Muscle of leg (tissue), 11 donors: ENCODE data around the gene DPPA5. TPM values are rescaled to one million over a fixed set of nuclear protein-coding genes. Genes with fewer than 3 reads are reported as not detected.
A peak's percentile ranks its signal among the peaks of the same experiment; 100 is the strongest.
"Not testable (repeated sequence)": the region's sequence is repeated elsewhere in the genome, so short reads cannot be mapped to it uniquely, and the experiment has no call there.

Experiments used
- DNase-seq: peaks from one replicate; pipeline ENCODE4 v3.0.0; 2013
- H3K27ac ChIP-seq: one replicate; pipeline ENCODE4 v1.5.1; 2013; ENCODE audit warnings: mild to moderate bottlenecking, low read length, control low read depth
- H3K27me3 ChIP-seq: one replicate; pipeline ENCODE4 v1.6.1; 2013; ENCODE audit warnings: low read length; ENCODE audit not compliant: control insufficient read depth, insufficient read depth
- H3K36me3 ChIP-seq: one replicate; pipeline ENCODE4 v1.6.1; 2013; ENCODE audit warnings: low read length; ENCODE audit not compliant: control insufficient read depth, insufficient read depth
- H3K4me1 ChIP-seq: one replicate; pipeline ENCODE4 v1.6.1; 2013; ENCODE audit warnings: low read length; ENCODE audit not compliant: control insufficient read depth, insufficient read depth
- H3K4me3 ChIP-seq: one replicate; pipeline ENCODE4 v1.5.1; 2013; ENCODE audit warnings: low read length, control low read depth
- H3K9me3 ChIP-seq: replicated peaks from 2 replicates; pipeline ENCODE4 v1.6.1; 2013; ENCODE audit warnings: low read depth, low read length; ENCODE audit not compliant: control insufficient read depth
- WGBS: methylation state at CpG from one replicate; pipeline ENCODE4 v1.1.5; 2013; ENCODE audit warnings: missing lambda C conversion rate; ENCODE audit not compliant: insufficient coverage; 5-methylcytosine and 5-hydroxymethylcytosine counted together
- polyA plus RNA-seq, 8 donors: library from polyadenylated mRNA; unstranded; fragments of 120-200 nt; gene quantifications; one replicate each; pipeline versions ENCODE4 v1.2.1 to v1.2.3, GENCODE V29; 2013; ENCODE audit warnings: inconsistent platforms in 1 of 8, low replicate concordance in 1 of 8; ENCODE audit not compliant: insufficient read length in 8 of 8, insufficient read depth in 1 of 8
- total RNA-seq: library from RNA; stranded (reverse); fragments of 120-200 nt; gene quantifications from one replicate; pipeline ENCODE4 v1.2.4, GENCODE V29; 2013

Gene DPPA5
- total and polyA plus RNA-seq, 9 donors = not detected

DNA sequence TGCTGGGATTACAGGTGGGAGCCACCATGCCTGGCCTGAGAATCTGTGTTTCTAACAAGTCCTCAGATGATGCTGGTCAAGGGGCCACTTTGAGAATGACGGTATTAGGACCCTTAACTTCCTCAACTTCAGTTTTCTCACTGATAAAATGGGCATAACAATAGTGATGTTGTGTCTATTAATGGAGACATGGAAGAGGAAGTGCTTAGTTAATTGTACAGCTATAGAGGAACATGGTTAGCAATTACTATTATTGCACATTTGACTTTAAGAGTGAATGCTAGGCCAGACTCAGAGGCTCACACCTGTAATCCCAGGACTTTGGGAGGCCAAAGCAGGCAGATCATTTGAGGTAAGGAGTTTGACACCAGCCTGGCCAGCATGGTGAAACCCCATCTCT is 12.7 kb downstream of the DPPA5 start:
- Histone ChIP-seq H3K9me3 (no peaks in the 10 kb centered on the region), H3K27ac (no peak overlapping the region), H3K36me3 (no peaks in the 10 kb centered on the region), H3K27me3 (no peaks in the 10 kb centered on the region), H3K4me1 (no peaks in the 10 kb centered on the region), H3K4me3 (no peak overlapping the region)
- no CpG with 5 or more reads among the region's 1 CpG for WGBS
- DNase-seq = no peak

GRCh38 chr6:73340048-73340447 is 14.0 kb downstream of the DPPA5 start:
- no peaks in the 10 kb centered on the region for H3K9me3 ChIP-seq
- DNase-seq = no peak
- H3K27me3 ChIP-seq = no peaks in the 10 kb centered on the region
- no peaks in the 10 kb centered on the region for H3K36me3 ChIP-seq
- no peak overlapping the region for H3K27ac ChIP-seq
- no peak overlapping the region for H3K4me3 ChIP-seq
- 100% methylated on average over 1 of the region's 2 CpGs for WGBS
- H3K4me1 ChIP-seq = no peaks in the 10 kb centered on the region

- Histone ChIP-seq H3K36me3 (no peaks in the 10 kb centered on the region), H3K4me1 (no peaks in the 10 kb centered on the region), H3K27ac (no peak overlapping the region), H3K27me3 (no peaks in the 10 kb centered on the region), H3K4me3 (no peak overlapping the region), H3K9me3 (no peaks in the 10 kb centered on the region)
- WGBS = 80% methylated on average over 1 of the region's 3 CpGs
- DNase-seq = no peak
These were observed 14.7 kb downstream of the DPPA5 start for GRCh38 chr6:73339340-73339739.

DNA sequence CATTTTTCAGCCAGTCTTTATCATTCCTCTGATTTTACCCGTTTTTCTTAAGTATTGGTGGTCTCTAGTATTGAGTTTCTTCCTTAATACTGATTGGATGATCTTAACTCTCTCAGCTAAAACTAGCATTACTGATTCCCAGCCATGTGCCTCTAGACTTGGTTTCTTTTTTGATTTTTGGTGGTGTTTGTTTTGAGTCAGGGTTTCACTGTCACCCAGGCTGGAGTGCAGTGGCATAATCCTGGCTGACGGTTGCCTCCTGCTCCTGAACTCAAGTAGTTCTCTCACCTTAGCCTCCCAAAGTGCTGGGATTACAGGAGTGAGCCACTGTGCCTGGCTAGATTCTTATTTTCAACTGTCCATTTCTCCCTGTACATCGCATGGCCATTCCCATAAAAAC is 24.9 kb downstream of the DPPA5 start:
- no peaks in the 10 kb centered on the region for H3K36me3 ChIP-seq
- no peaks in the 10 kb centered on the region for H3K4me1 ChIP-seq
- no peaks in the 10 kb centered on the region for H3K9me3 ChIP-seq
- no peak for DNase-seq
- no CpG with 5 or more reads among the region's 3 CpGs for WGBS
- no peak overlapping the region for H3K4me3 ChIP-seq
- no peak overlapping the region for H3K27ac ChIP-seq
- peaks cover 2% of the 10 kb centered on the region for H3K27me3 ChIP-seq

DNA sequence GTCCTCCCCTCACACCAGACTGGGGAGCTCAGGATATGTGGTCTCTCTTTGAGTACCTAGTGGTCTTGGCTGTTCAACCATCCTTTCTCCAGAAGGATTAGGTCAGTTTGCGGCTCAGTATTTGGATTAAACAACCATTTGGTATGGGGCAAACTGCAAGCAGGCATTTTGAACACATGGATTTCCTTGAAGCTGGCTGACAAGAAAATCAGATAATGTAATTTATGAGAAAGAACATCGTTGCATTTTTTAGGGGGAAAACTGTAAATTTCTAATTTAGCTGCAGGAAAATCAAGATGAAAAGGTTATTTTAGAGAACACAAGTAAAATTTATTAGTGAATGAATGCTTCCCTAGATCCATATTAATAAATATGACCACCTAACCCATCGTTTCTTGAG is 25.3 kb downstream of the DPPA5 start:
- no peaks in the 10 kb centered on the region for H3K4me1 ChIP-seq
- no peaks in the 10 kb centered on the region for H3K36me3 ChIP-seq
- H3K9me3 ChIP-seq = no peaks in the 10 kb centered on the region
- peaks cover 2% of the 10 kb centered on the region for H3K27me3 ChIP-seq
- WGBS = 80% methylated on average over 1 of the region's 3 CpGs
- no peak overlapping the region for H3K27ac ChIP-seq
- no peak overlapping the region for H3K4me3 ChIP-seq
- DNase-seq = no peak

- peaks cover 2% of the 10 kb centered on the region for H3K27me3 ChIP-seq
- H3K9me3 ChIP-seq = no peaks in the 10 kb centered on the region
- no peaks in the 10 kb centered on the region for H3K4me1 ChIP-seq
- DNase-seq = no peak
- WGBS = no CpG with 5 or more reads among the region's 3 CpGs
- H3K4me3 ChIP-seq = no peak overlapping the region
- H3K36me3 ChIP-seq = no peaks in the 10 kb centered on the region
- H3K27ac ChIP-seq = no peak overlapping the region
These were observed 28.4 kb downstream of the DPPA5 start for GRCh38 chr6:73325656-73326055.

DNA sequence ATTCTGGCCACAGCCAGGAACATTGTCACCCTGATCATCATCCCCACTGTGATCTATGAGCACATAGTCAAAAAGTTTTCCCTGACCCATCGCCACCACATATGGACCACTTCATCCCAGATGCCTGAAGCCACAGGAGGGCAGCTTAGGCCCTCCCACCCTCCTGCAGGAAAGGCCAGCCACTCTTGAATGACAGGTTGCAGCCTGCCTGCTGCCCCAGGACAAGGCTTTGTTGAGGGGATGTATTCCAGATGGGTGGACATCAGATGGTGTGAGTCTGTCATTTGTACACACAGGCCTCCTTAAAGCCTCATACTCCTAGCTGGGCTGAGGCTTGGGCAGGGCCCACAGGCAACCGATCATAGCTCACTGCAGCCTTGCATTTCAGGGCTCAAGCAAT is 30.8 kb downstream of the DPPA5 start:
- WGBS = no CpG with 5 or more reads among the region's 2 CpGs
- Histone ChIP-seq H3K9me3 (peaks cover 4% of the 10 kb centered on the region), H3K4me1 (no peaks in the 10 kb centered on the region), H3K27me3 (peaks cover 2% of the 10 kb centered on the region), H3K4me3 (no peak overlapping the region), H3K27ac (no peak overlapping the region), H3K36me3 (no peaks in the 10 kb centered on the region)
- no peak for DNase-seq

GRCh38 chr6:73314577-73315492 is 39.2 kb downstream of the DPPA5 start:
- peaks cover 14% of the 10 kb centered on the region for H3K9me3 ChIP-seq
- DNase-seq = no peak
- no peaks in the 10 kb centered on the region for H3K36me3 ChIP-seq
- H3K4me3 ChIP-seq = no peak overlapping the region
- 9% methylated on average over 57 of the region's 61 CpGs for WGBS
- H3K27me3 ChIP-seq = peaks cover 12% of the 10 kb centered on the region
- no peak overlapping the region for H3K27ac ChIP-seq
- peaks cover 7% of the 10 kb centered on the region for H3K4me1 ChIP-seq

DNA sequence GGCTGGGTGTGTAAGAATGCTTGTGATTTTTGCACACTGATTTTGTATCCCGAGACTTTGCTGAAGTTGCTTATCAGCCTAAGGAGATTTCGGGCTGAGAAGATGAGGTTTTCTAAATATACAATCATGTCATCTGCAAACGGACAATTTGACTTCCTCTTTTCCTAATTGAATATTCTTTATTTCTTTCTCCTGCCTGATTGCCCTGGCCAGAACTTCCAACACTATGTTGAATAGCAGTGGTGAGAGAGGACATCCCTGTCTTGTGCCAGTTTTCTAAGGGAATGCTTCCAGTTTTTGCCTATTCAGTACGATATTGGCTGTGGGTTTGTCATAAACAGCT is 43.6 kb downstream of the DPPA5 start:
- DNase-seq, H3K36me3 ChIP-seq: not testable (repeated sequence)
- Histone ChIP-seq H3K4me3 (peak overlapping the region; percentile 58), H3K9me3 (peaks cover 12% of the 10 kb centered on the region), H3K4me1 (peaks cover 18% of the 10 kb centered on the region), H3K27me3 (peaks cover 11% of the 10 kb centered on the region), H3K27ac (peak overlapping the region; percentile 84)
- no CpG with 5 or more reads among the region's 4 CpGs for WGBS

DNA sequence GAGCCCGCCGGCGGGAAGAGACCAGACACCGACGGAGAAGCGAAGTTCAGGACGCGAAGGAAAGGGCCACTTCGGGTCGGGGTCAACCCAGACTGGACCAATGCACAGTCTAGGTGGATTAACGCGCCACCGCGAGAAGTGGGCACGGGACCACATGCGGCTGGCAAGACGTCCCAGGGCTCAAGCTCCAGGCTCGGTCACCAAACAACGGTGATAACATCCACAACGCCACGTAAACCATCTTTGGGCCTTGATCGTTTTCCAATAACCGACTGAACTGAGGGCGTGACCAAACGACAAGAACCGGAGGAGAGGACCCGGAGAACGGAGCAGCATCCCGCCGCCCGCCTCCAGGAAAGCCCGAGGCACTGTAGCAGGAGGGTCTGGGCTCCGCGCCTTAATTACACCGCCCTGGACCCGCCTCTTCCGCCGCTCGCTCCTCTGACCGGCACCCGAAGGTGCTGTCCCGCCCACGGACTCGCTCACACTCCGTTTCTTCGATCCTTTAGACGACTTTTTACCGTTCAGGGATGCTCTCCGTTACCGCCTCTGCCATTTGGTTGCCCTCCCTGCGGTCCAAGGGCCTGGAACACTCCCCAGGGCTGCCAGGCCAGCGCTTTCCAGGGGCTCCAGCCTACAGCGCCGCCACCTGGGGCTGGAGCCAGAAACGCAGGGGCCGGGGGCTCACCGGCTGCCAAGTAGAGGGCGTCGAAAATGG is 44.1 kb downstream of the DPPA5 start:
- under 1% methylated on average over 55 of the region's 59 CpGs for WGBS
- DNase-seq = peak; percentile 84
- H3K27me3 ChIP-seq = peaks cover 5% of the 10 kb centered on the region
- peaks cover 7% of the 10 kb centered on the region for H3K9me3 ChIP-seq
- peaks cover 15% of the 10 kb centered on the region for H3K4me1 ChIP-seq
- no peaks in the 10 kb centered on the region for H3K36me3 ChIP-seq
- H3K4me3 ChIP-seq = peak overlapping the region; percentile 58
- peak overlapping the region; percentile 84 for H3K27ac ChIP-seq
